Endodermal cell (in vitro differentiated cells): ENCODE results near the gene WIF1. TPM values are rescaled to one million over a fixed set of nuclear protein-coding genes. Genes with fewer than 3 reads are reported as not detected.

ENCODE experiments used
- DNase-seq: peaks from one replicate; pipeline ENCODE4 v3.0.0-alpha.2; 2017
- H3K27ac ChIP-seq: 2 replicates; pipeline ENCODE4 v1.5.1; 2013; ENCODE audit warnings: mild to moderate bottlenecking, low read depth, low read length, moderate library complexity
- H3K27me3 ChIP-seq: 2 replicates; pipeline ENCODE4 v1.6.1; 2013; ENCODE audit warnings: mild to moderate bottlenecking, low read length, moderate library complexity; ENCODE audit not compliant: insufficient read depth, control insufficient read depth, poor library complexity, severe bottlenecking
- H3K36me3 ChIP-seq: 2 replicates; pipeline ENCODE4 v1.7.0; 2013; ENCODE audit warnings: mild to moderate bottlenecking, low read length, moderate library complexity; ENCODE audit not compliant: control insufficient read depth, insufficient read depth
- H3K4me1 ChIP-seq: one replicate; pipeline ENCODE4 v1.7.0; 2013; ENCODE audit warnings: low read length; ENCODE audit not compliant: control insufficient read depth, insufficient read depth
- H3K4me3 ChIP-seq: 2 replicates; pipeline ENCODE4 v1.5.1; 2013; ENCODE audit warnings: mild to moderate bottlenecking, low read length, moderate library complexity
- H3K9ac ChIP-seq: 2 replicates; pipeline ENCODE4 v1.6.1; 2013; ENCODE audit warnings: mild to moderate bottlenecking, low read length, moderate library complexity; ENCODE audit not compliant: poor library complexity, severe bottlenecking; ENCODE audit errors: extremely low read depth
- H3K9me3 ChIP-seq: 2 replicates; pipeline ENCODE4 v1.6.1; 2013; ENCODE audit warnings: mild to moderate bottlenecking, low read length, moderate library complexity; ENCODE audit not compliant: control insufficient read depth
- H3K27ac Mint-ChIP-seq: 2 replicates; pipeline ENCODE4 v1.8.0; 2020; ENCODE audit warnings: mixed read lengths
- H3K27me3 Mint-ChIP-seq: 2 replicates; pipeline ENCODE4 v1.8.0; 2021; ENCODE audit warnings: mild to moderate bottlenecking, mixed read lengths; ENCODE audit not compliant: insufficient read depth
- H3K36me3 Mint-ChIP-seq: 2 replicates; pipeline ENCODE4 v1.8.0; 2020; ENCODE audit warnings: low read depth, mixed read lengths
- H3K4me1 Mint-ChIP-seq: 2 replicates; pipeline ENCODE4 v1.8.0; 2020; ENCODE audit warnings: mixed read lengths
- H3K4me3 Mint-ChIP-seq: 2 replicates; pipeline ENCODE4 v1.8.0; 2020; ENCODE audit warnings: mild to moderate bottlenecking, moderate library complexity, mixed read lengths
- H3K9me3 Mint-ChIP-seq: 2 replicates; pipeline ENCODE4 v1.8.0; 2020; ENCODE audit warnings: mild to moderate bottlenecking, mixed read lengths
- CTCF ChIP-seq: fragments of 200-600 bp; sonication (generic); conservative IDR thresholded peaks from 2 replicates; pipeline ENCODE4 v1.5.0; 2021; ENCODE audit warnings: antibody characterized with exemption, mild to moderate bottlenecking
- WGBS, 2 experiments: methylation state at CpG; one replicate each; pipeline versions ENCODE4 v1.1.5 to v1.1.7; 2013; ENCODE audit warnings: missing lambda C conversion rate in 2 of 2, mixed read lengths in 1 of 2; ENCODE audit not compliant: insufficient coverage in 1 of 2, insufficient read length in 1 of 2; 5-methylcytosine and 5-hydroxymethylcytosine counted together
- total RNA-seq, 2 donors: library from RNA; stranded (reverse); fragmentation: NEBNext Ultra II Directional in 1 of 2; extraction: Animal tissue kit (Norgen Biotek cat#: 25700) in 1 of 2; gene quantifications; 2 replicates in 1 of 2; 3 replicates in 1 of 2; pipeline ENCODE4 v1.2.1, GENCODE V29; 2021

Gene WIF1
- total RNA-seq, 2 donors from 2014 or later: not detected

GRCh38 chr12:65125975-65126374 lies 4.9 kb upstream of the WIF1 start:
- peaks cover 2% of the 10 kb centered on the region for H3K9me3 Mint-ChIP-seq
- DNase-seq: no peak
- Histone ChIP-seq H3K9ac (no peak overlapping the region), H3K9me3 (no peaks in the 10 kb centered on the region), H3K27ac (no peak overlapping the region), H3K4me3 (no peak overlapping the region), H3K36me3 (no peaks in the 10 kb centered on the region), H3K27me3 (peaks cover 58% of the 10 kb centered on the region), H3K4me1 (no peaks in the 10 kb centered on the region)
- no peak for TF ChIP-seq CTCF
- H3K36me3 Mint-ChIP-seq: no peaks in the 10 kb centered on the region
- WGBS, 2 experiments: 50 to 69% methylated on average over 1 of the region's 2 CpGs
- H3K4me1 Mint-ChIP-seq: no peaks in the 10 kb centered on the region
- no peak overlapping the region for H3K4me3 Mint-ChIP-seq
- peaks cover 32% of the 10 kb centered on the region for H3K27me3 Mint-ChIP-seq
- no peak overlapping the region for H3K27ac Mint-ChIP-seq

GRCh38 chr12:65125247-65125646 lies 4.1 kb upstream of the WIF1 start:
- Histone ChIP-seq H3K9ac (no peak overlapping the region), H3K27me3 (peaks cover 65% of the 10 kb centered on the region), H3K9me3 (no peaks in the 10 kb centered on the region), H3K36me3 (no peaks in the 10 kb centered on the region), H3K4me1 (no peaks in the 10 kb centered on the region), H3K27ac (no peak overlapping the region), H3K4me3 (no peak overlapping the region)
- WGBS, 2 experiments: 92 to 100% methylated on average over 1 of the region's 1 CpG
- Mint-ChIP-seq H3K36me3 (no peaks in the 10 kb centered on the region), H3K27me3 (peaks cover 38% of the 10 kb centered on the region), H3K27ac (no peak overlapping the region), H3K4me3 (no peak overlapping the region), H3K9me3 (peaks cover 2% of the 10 kb centered on the region), H3K4me1 (no peaks in the 10 kb centered on the region)
- DNase-seq: no peak
- TF ChIP-seq CTCF: no peak

- peak; percentile 89 for TF ChIP-seq CTCF
- Mint-ChIP-seq H3K27ac (no peak overlapping the region), H3K27me3 (peaks cover 54% of the 10 kb centered on the region), H3K4me1 (no peaks in the 10 kb centered on the region), H3K9me3 (peaks cover 2% of the 10 kb centered on the region), H3K36me3 (no peaks in the 10 kb centered on the region), H3K4me3 (no peak overlapping the region)
- Histone ChIP-seq H3K9me3 (no peaks in the 10 kb centered on the region), H3K36me3 (no peaks in the 10 kb centered on the region), H3K4me3 (no peak overlapping the region), H3K27ac (no peak overlapping the region), H3K27me3 (peaks cover 82% of the 10 kb centered on the region), H3K4me1 (no peaks in the 10 kb centered on the region), H3K9ac (no peak overlapping the region)
- WGBS, 2 experiments: 16 to 100% methylated on average over 1 to 7 of the region's 8 CpGs
- DNase-seq: no peak
Measured at GRCh38 chr12:65123435-65124063, 2.4 kb upstream of the WIF1 start.
